HEK293 (cell line): Measurements from ENCODE around the gene TLNRD1.

Source experiments
- CTCF ChIA-PET: fragments of 350-600 bp; formaldehyde crosslinking; extraction: SDS; loops from one replicate; lab custom pipeline; 2021; ENCODE audit warnings: antibody characterized with exemption; lab: Yijun Ruan, JAX
- POLR2A ChIA-PET: fragments of 300-600 bp; formaldehyde crosslinking; extraction: SDS; loops from one replicate; lab custom pipeline; 2020; ENCODE audit warnings: antibody characterized with exemption, inconsistent platforms; lab: Yijun Ruan, JAX
- H3K27ac ChIP-seq: fragments of 200-500 bp; sonication (Bioruptor generic); 2 replicates; pipeline ENCODE4 v1.5.1; 2014; ENCODE audit warnings: low read depth, low read length, control low read depth, inconsistent platforms; ENCODE audit errors: extremely low read depth
- H3K36me3 ChIP-seq, 2 experiments: fragments of 200-500 bp in 1 of 2; sonication (Bioruptor generic) in 1 of 2; 1 replicate in 1 of 2; 2 replicates in 1 of 2; pipeline ENCODE4 v1.5.1; 2014 to 2017; ENCODE audit warnings: inconsistent platforms in 2 of 2, low read length in 2 of 2; ENCODE audit not compliant: control insufficient read depth in 2 of 2, insufficient read depth in 1 of 2
- H3K4me1 ChIP-seq: fragments of 200-500 bp; sonication (Bioruptor generic); 2 replicates; pipeline ENCODE4 v1.5.1; 2014; ENCODE audit warnings: mild to moderate bottlenecking, low read length, inconsistent platforms; ENCODE audit not compliant: control insufficient read depth, insufficient read depth
- H3K4me3 ChIP-seq: 2 replicates; pipeline ENCODE4 v1.5.1; 2011; ENCODE audit warnings: low read depth, mild to moderate bottlenecking, control low read depth, low read length, moderate library complexity
- H3K9me3 ChIP-seq: fragments of 200-500 bp; sonication (Bioruptor generic); 2 replicates; pipeline ENCODE4 v1.5.1; 2014; ENCODE audit warnings: low read depth, low read length, inconsistent platforms; ENCODE audit not compliant: control insufficient read depth, insufficient read depth
- FEZF1 ChIP-seq: fragments of 450-650 bp; formaldehyde crosslinking; IDR thresholded peaks from 2 replicates; pipeline ENCODE4 v1.5.1; 2016; ENCODE audit warnings: missing biosample characterization, missing genetic modification characterization
- KLF7 ChIP-seq: fragments of 450-650 bp; formaldehyde crosslinking; IDR thresholded peaks from 2 replicates; pipeline ENCODE4 v1.5.1; 2016; ENCODE audit warnings: missing biosample characterization, missing genetic modification characterization, borderline replicate concordance
- OSR2 ChIP-seq: fragments of 450-650 bp; formaldehyde crosslinking; IDR thresholded peaks from 2 replicates; pipeline ENCODE4 v1.5.1; 2016; ENCODE audit warnings: missing biosample characterization, missing genetic modification characterization
- ZIC2 ChIP-seq: fragments of 450-650 bp; formaldehyde crosslinking; IDR thresholded peaks from 2 replicates; pipeline ENCODE4 v1.5.1; 2016; ENCODE audit warnings: missing biosample characterization, missing genetic modification characterization
- ZNF248 ChIP-seq: fragments of 450-650 bp; formaldehyde crosslinking; IDR thresholded peaks from 2 replicates; pipeline ENCODE4 v1.5.1; 2017; ENCODE audit warnings: missing biosample characterization, missing genetic modification characterization
- ZNF266 ChIP-seq: fragments of 450-650 bp; formaldehyde crosslinking; IDR thresholded peaks from 2 replicates; pipeline ENCODE4 v1.5.1; 2016; ENCODE audit warnings: missing biosample characterization, missing genetic modification characterization, low read depth
- ZNF311 ChIP-seq: fragments of 450-650 bp; formaldehyde crosslinking; IDR thresholded peaks from 2 replicates; pipeline ENCODE4 v1.5.1; 2017; ENCODE audit warnings: missing biosample characterization, missing genetic modification characterization, borderline replicate concordance
- ZNF366 ChIP-seq: fragments of 450-650 bp; formaldehyde crosslinking; conservative IDR thresholded peaks from 2 replicates; pipeline ENCODE4 v1.5.1; 2016; ENCODE audit warnings: missing biosample characterization, missing genetic modification characterization
- ZNF626 ChIP-seq: fragments of 450-650 bp; sonication (Bioruptor Pico); formaldehyde crosslinking; IDR thresholded peaks from 2 replicates; pipeline ENCODE4 v1.5.1; 2018; ENCODE audit warnings: missing biosample characterization, missing genetic modification characterization, inconsistent platforms
- ZNF629 ChIP-seq: fragments of 450-650 bp; formaldehyde crosslinking; IDR thresholded peaks from 2 replicates; pipeline ENCODE4 v1.5.1; 2017; ENCODE audit warnings: missing biosample characterization, missing genetic modification characterization
- ZNF654 ChIP-seq: fragments of 450-650 bp; formaldehyde crosslinking; IDR thresholded peaks from 2 replicates; pipeline ENCODE4 v1.5.1; 2016; ENCODE audit warnings: low read depth, missing biosample characterization, missing genetic modification characterization
- ZNF837 ChIP-seq: fragments of 450-650 bp; formaldehyde crosslinking; IDR thresholded peaks from 2 replicates; pipeline ENCODE4 v1.5.1; 2016; ENCODE audit warnings: missing biosample characterization, missing genetic modification characterization
- TF ChIP-seq, protein P1 (sequence below): fragments of 450-650 bp; formaldehyde crosslinking; IDR thresholded peaks from 2 replicates; pipeline ENCODE4 v1.5.1; 2016; ENCODE audit warnings: missing biosample characterization, missing genetic modification characterization
- TF ChIP-seq, protein P2 (sequence below): fragments of 450-650 bp; formaldehyde crosslinking; IDR thresholded peaks from 2 replicates; pipeline ENCODE4 v1.5.1; 2016; ENCODE audit warnings: missing biosample characterization, missing genetic modification characterization, borderline replicate concordance
- TF ChIP-seq, protein P3 (sequence below): fragments of 450-650 bp; formaldehyde crosslinking; IDR thresholded peaks from 2 replicates; pipeline ENCODE4 v1.5.1; 2016; ENCODE audit warnings: missing biosample characterization, missing genetic modification characterization, low read depth
- TF ChIP-seq, protein P4 (sequence below): fragments of 450-650 bp; formaldehyde crosslinking; IDR thresholded peaks from 2 replicates; pipeline ENCODE4 v1.5.1; 2017; ENCODE audit warnings: missing biosample characterization, missing genetic modification characterization
- TF ChIP-seq, protein P5 (sequence below): fragments of 450-650 bp; formaldehyde crosslinking; IDR thresholded peaks from 2 replicates; pipeline ENCODE4 v1.5.1; 2016; ENCODE audit warnings: missing biosample characterization, missing genetic modification characterization, borderline replicate concordance

TLNRD1 gene

DNA sequence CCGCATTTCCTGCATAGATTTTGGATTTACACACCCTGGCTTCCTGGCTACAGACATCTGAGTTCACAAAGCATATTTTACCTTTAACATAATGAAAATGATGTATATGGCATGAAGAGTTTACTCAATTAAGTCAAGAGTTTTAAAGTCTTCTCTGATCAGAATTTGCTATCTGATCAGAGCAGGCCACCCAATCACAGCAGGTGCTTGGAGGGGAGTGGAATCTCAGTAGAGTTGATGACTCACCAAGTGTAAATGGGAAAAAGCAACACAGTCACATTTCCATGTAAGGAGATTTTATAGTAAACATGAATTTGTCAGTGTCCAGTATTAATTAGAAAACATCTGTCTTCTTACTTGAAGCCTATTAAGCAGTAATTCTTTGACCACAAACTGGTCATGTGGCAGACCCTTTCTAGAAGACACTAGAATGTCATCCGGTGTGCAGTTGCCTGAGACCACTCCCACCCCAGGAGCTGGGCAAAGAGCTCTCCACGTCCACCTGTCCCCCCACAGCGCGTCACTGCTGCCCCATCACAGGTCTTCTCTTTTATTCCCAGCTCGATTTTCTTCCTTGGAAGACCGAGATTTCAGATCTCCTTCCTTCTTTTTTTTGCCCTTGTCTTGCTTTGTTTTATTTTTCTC lies 21.9 kb upstream of the TLNRD1 start (continued):
- TF ChIP-seq, protein P1, sequence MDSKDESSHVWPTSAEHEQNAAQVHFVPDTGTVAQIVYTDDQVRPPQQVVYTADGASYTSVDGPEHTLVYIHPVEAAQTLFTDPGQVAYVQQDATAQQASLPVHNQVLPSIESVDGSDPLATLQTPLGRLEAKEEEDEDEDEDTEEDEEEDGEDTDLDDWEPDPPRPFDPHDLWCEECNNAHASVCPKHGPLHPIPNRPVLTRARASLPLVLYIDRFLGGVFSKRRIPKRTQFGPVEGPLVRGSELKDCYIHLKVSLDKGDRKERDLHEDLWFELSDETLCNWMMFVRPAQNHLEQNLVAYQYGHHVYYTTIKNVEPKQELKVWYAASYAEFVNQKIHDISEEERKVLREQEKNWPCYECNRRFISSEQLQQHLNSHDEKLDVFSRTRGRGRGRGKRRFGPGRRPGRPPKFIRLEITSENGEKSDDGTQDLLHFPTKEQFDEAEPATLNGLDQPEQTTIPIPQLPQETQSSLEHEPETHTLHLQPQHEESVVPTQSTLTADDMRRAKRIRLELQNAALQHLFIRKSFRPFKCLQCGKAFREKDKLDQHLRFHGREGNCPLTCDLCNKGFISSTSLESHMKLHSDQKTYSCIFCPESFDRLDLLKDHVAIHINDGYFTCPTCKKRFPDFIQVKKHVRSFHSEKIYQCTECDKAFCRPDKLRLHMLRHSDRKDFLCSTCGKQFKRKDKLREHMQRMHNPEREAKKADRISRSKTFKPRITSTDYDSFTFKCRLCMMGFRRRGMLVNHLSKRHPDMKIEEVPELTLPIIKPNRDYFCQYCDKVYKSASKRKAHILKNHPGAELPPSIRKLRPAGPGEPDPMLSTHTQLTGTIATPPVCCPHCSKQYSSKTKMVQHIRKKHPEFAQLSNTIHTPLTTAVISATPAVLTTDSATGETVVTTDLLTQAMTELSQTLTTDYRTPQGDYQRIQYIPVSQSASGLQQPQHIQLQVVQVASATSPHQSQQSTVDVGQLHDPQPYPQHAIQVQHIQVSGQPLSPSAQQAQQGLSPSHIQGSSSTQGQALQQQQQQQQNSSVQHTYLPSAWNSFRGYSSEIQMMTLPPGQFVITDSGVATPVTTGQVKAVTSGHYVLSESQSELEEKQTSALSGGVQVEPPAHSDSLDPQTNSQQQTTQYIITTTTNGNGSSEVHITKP (tag by site-specific recombination), result 0 out of 2 replicates have a peak, but pooled peaks have one; percentile 9
- TF ChIP-seq OSR2 (peak; percentile 14; the same call in 1 of the 2 replicates), FEZF1 (tag by site-specific recombination) (no peak), ZNF629 (tag by site-specific recombination) (peak; percentile 74; the same call in 1 of the 2 replicates), ZNF654 (tag by site-specific recombination) (no peak), ZNF366 (tag by site-specific recombination) (peak; percentile 53; the same call in 1 of the 2 replicates), ZNF626 (no peak)
- TF ChIP-seq, protein P2, sequence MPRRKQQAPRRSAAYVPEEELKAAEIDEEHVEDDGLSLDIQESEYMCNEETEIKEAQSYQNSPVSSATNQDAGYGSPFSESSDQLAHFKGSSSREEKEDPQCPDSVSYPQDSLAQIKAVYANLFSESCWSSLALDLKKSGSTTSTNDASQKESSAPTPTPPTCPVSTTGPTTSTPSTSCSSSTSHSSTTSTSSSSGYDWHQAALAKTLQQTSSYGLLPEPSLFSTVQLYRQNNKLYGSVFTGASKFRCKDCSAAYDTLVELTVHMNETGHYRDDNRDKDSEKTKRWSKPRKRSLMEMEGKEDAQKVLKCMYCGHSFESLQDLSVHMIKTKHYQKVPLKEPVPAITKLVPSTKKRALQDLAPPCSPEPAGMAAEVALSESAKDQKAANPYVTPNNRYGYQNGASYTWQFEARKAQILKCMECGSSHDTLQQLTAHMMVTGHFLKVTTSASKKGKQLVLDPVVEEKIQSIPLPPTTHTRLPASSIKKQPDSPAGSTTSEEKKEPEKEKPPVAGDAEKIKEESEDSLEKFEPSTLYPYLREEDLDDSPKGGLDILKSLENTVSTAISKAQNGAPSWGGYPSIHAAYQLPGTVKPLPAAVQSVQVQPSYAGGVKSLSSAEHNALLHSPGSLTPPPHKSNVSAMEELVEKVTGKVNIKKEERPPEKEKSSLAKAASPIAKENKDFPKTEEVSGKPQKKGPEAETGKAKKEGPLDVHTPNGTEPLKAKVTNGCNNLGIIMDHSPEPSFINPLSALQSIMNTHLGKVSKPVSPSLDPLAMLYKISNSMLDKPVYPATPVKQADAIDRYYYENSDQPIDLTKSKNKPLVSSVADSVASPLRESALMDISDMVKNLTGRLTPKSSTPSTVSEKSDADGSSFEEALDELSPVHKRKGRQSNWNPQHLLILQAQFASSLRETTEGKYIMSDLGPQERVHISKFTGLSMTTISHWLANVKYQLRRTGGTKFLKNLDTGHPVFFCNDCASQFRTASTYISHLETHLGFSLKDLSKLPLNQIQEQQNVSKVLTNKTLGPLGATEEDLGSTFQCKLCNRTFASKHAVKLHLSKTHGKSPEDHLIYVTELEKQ, result no peak

DNA sequence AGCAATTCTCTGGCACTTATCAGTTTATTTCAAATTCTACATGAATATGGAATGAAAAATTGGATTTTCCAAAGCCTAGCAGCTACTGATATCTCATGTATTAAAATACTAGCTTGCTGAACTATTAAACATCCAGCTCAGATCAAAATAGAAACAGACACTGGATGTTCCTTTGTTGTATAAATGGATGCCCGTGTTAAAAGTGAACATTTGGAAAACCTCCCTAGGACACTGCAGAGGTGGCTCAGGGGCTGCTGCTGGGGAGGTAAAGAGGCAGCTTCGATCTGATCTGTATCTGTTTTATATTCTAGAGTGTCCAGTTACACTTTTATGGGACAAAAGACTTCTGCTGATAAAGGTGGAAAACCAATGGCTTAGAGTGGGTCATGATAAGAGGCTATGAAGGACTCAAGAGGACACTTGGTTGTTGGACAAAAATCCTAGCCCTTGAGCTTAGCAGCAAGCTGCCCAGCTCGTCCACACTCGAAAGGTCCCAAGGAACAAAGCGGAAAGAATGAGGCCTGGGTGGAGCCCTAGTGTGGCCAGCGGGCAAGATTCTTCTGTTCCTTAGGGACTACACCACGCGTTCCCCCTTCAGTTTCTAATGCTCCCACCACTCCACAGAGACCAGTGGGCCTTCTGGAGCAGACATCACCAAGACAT lies 21.1 kb upstream of the TLNRD1 start:
- Histone ChIP-seq H3K9me3 (no peaks in the 10 kb centered on the region), H3K4me1 (peaks cover 14% of the 10 kb centered on the region), H3K27ac (no peak overlapping the region), H3K36me3 (peaks cover 6 to 19% of the 10 kb centered on the region in 2 experiments; a peak in 2 of 3 replicates), H3K4me3 (no peak overlapping the region)
- ChIA-PET POLR2A (interaction anchor here (0.8 to 1.2 kb wide), 3 partner anchors 10 to 287 kb away, joined by 3 read pairs; no protein-coding TSS in a partner anchor), CTCF (interaction anchor here (0.5 to 2.4 kb wide), 16 partner anchors 9 to 287 kb away, joined by 3 to 36 read pairs (median 4); partner anchors contain the start of gene CEMIP)
- TF ChIP-seq, protein P3, sequence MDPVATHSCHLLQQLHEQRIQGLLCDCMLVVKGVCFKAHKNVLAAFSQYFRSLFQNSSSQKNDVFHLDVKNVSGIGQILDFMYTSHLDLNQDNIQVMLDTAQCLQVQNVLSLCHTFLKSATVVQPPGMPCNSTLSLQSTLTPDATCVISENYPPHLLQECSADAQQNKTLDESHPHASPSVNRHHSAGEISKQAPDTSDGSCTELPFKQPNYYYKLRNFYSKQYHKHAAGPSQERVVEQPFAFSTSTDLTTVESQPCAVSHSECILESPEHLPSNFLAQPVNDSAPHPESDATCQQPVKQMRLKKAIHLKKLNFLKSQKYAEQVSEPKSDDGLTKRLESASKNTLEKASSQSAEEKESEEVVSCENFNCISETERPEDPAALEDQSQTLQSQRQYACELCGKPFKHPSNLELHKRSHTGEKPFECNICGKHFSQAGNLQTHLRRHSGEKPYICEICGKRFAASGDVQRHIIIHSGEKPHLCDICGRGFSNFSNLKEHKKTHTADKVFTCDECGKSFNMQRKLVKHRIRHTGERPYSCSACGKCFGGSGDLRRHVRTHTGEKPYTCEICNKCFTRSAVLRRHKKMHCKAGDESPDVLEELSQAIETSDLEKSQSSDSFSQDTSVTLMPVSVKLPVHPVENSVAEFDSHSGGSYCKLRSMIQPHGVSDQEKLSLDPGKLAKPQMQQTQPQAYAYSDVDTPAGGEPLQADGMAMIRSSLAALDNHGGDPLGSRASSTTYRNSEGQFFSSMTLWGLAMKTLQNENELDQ (tag by site-specific recombination), result no peak
- TF ChIP-seq, protein P4, sequence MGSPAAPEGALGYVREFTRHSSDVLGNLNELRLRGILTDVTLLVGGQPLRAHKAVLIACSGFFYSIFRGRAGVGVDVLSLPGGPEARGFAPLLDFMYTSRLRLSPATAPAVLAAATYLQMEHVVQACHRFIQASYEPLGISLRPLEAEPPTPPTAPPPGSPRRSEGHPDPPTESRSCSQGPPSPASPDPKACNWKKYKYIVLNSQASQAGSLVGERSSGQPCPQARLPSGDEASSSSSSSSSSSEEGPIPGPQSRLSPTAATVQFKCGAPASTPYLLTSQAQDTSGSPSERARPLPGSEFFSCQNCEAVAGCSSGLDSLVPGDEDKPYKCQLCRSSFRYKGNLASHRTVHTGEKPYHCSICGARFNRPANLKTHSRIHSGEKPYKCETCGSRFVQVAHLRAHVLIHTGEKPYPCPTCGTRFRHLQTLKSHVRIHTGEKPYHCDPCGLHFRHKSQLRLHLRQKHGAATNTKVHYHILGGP (tag by site-specific recombination), result no peak
- no peak for TF ChIP-seq KLF7
- TF ChIP-seq ZNF248 (tag by site-specific recombination), result no peak
- TF ChIP-seq, protein P5, sequence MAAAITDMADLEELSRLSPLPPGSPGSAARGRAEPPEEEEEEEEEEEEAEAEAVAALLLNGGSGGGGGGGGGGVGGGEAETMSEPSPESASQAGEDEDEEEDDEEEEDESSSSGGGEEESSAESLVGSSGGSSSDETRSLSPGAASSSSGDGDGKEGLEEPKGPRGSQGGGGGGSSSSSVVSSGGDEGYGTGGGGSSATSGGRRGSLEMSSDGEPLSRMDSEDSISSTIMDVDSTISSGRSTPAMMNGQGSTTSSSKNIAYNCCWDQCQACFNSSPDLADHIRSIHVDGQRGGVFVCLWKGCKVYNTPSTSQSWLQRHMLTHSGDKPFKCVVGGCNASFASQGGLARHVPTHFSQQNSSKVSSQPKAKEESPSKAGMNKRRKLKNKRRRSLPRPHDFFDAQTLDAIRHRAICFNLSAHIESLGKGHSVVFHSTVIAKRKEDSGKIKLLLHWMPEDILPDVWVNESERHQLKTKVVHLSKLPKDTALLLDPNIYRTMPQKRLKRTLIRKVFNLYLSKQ (tag by site-specific recombination), result no peak
- TF ChIP-seq ZNF837 (tag by site-specific recombination), result no peak
- TF ChIP-seq, protein P2, result no peak
- no peak for TF ChIP-seq ZIC2 (tag by site-specific recombination)
- no peak for TF ChIP-seq ZNF311 (tag by site-specific recombination)
- TF ChIP-seq ZNF266 (tag by site-specific recombination), result no peak
